RWPE1 (cell line): ENCODE results near the gene IER3.

Experiments
- CTCF ChIA-PET: fragments of 350-600 bp; sonication (Branson Sonifier 250); formaldehyde crosslinking; extraction: SDS; loops from one replicate; lab custom pipeline; 2021; lab: Yijun Ruan, JAX
- POLR2A ChIA-PET: fragments of 400-600 bp; formaldehyde crosslinking; extraction: SDS; loops from one replicate; lab custom pipeline; 2020; ENCODE audit warnings: antibody characterized with exemption; ENCODE audit not compliant: low non-redundant PET; lab: Yijun Ruan, JAX
- DNase-seq: peaks from one replicate; pipeline ENCODE4 v3.0.0; 2012; ENCODE audit warnings: low spot score
- H3K27ac ChIP-seq: fragments of 450-650 bp; 2 replicates; pipeline ENCODE4 v1.5.1; 2017
- TF ChIP-seq, protein P1 (sequence below): fragments of 450-650 bp; conservative IDR thresholded peaks from 2 replicates; pipeline ENCODE4 v1.5.1; 2017; ENCODE audit warnings: low read depth, mild to moderate bottlenecking

The IER3 gene

DNA sequence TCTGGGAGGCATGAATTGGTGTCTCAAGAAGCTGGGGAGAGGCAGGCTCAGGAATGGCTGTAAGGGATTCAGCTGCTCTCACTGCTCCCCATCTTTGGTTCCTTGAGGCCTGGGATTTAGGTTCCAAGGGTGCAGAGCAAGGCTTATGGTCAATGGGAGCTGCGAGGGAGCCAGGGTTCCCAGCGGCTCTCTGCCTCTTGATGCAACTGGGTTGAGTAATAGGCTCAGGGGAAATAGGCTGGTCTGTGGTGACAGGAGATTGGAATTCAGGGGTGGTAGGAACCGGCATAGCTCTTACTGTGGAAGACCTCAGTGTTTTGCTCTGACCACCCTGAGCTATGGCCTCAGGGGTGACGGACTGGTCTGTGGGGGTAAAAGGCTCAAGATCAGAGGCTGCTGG, 40.5 kb downstream of the IER3 start:
- DNase-seq, result no peak
- TF ChIP-seq, protein P1, sequence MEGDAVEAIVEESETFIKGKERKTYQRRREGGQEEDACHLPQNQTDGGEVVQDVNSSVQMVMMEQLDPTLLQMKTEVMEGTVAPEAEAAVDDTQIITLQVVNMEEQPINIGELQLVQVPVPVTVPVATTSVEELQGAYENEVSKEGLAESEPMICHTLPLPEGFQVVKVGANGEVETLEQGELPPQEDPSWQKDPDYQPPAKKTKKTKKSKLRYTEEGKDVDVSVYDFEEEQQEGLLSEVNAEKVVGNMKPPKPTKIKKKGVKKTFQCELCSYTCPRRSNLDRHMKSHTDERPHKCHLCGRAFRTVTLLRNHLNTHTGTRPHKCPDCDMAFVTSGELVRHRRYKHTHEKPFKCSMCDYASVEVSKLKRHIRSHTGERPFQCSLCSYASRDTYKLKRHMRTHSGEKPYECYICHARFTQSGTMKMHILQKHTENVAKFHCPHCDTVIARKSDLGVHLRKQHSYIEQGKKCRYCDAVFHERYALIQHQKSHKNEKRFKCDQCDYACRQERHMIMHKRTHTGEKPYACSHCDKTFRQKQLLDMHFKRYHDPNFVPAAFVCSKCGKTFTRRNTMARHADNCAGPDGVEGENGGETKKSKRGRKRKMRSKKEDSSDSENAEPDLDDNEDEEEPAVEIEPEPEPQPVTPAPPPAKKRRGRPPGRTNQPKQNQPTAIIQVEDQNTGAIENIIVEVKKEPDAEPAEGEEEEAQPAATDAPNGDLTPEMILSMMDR, result no peak
- peak overlapping the region; percentile 27 for H3K27ac ChIP-seq
- ChIA-PET CTCF (interaction anchor here (0.9 kb wide), 1 partner anchor 13 kb away, joined by 4 read pairs; the partner anchor contains the start of gene MDC1), POLR2A (interaction anchor here (0.7 kb wide), 1 partner anchor 9 kb away, joined by 3 read pairs; no protein-coding TSS in a partner anchor)

DNA sequence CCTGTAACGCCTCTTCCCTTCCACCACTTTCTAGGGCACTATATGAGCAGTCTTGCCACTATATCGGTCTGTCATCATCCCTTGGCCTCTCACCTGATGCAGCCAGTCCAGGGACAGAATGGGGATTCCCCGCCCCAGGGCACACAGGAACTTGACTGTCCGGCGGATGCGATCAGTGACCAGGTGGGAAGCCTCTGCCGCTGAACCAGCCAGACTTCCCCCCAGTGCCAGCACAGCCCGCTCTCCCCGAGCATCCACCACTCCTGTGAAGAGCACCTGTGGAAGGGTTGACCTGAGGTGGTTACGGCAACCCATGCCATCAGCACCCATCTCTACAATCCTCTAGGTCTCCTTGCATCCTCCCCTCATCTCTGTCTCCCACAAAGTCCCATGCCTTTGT, 41.3 kb downstream of the IER3 start:
- DNase-seq, result no peak
- TF ChIP-seq, protein P1, result no peak
- ChIA-PET CTCF (interaction anchor here (0.9 kb wide), 1 partner anchor 14 kb away, joined by 4 read pairs; the partner anchor contains the start of gene MDC1), POLR2A (no interaction called here)
- peak overlapping the region; percentile 27 for H3K27ac ChIP-seq

DNA sequence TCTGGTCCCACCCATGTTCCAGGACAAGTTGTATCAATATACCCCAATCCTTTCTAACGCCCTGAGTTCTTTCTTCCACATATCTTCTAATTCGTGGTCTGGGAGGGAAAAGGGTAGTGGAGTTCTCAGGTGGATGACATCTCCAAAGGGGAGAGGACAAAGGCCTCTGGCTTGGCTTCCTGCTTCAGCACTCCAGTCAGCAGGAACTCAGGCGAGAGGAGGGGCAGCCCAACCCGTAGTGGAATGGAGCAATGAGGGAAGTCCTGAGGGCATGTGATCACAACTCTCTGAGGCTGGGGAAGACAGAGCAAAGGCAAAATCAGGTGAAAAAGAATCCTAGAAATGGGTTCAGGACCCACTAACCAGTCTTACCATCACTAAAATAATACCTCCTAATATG, 44.0 kb downstream of the IER3 start:
- ChIA-PET CTCF (interaction anchor here (1.0 kb wide), 1 partner anchor 21 kb away, joined by 3 read pairs; no protein-coding TSS in a partner anchor), POLR2A (no interaction called here)
- peak overlapping the region; percentile 57 for H3K27ac ChIP-seq
- TF ChIP-seq, protein P1, result no peak
- DNase-seq, result no peak

DNA sequence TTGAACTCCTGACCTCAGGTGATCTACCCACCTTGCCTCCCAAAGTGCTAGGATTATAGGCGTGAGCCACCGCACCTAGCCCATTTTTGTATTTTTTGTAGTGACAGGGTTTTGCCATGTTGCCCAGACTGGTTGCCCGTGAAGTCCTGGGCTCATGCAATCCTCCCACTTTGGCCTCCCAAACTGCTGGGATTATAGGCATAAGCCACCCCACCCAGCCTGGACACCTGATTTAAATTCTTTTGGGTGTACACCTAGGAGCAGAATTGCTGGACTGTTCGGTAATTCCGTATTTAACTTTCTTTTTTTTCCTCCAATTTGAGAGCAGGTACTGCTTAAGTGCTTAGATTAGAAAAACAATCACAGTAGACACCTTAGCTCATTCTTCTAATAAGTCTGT, 47.9 kb downstream of the IER3 start:
- TF ChIP-seq, protein P1, result no peak
- no peak for DNase-seq
- POLR2A ChIA-PET, result no interaction called here
- H3K27ac ChIP-seq, result peak overlapping the region; percentile 97
- CTCF ChIA-PET, result no interaction called here
